Frontal cortex (tissue), 4 donors: ENCODE results near the gene LEUTX. TPM values are rescaled to one million over a fixed set of nuclear protein-coding genes. Genes with fewer than 3 reads are reported as not detected.

Experiments
- DNase-seq, 2 donors: peaks; one replicate each; pipeline ENCODE4 v3.0.0; 2012; ENCODE audit warnings: low spot score in 2 of 2
- FAIRE-seq: peaks from 2 replicates; lab custom pipeline; 2012; peaks lifted over from hg19 to GRCh38; lab: Jason Lieb, UNC
- small RNA-seq: library from RNA; depleted of rRNA; stranded (forward); fragments of <200 nt; gene quantifications from one replicate; pipeline ENCODE3, GENCODE V24; 2014
- total RNA-seq: library from RNA; depleted of rRNA; stranded (reverse); fragments of >200 nt; gene quantifications from one replicate; pipeline ENCODE4 v1.2.3, GENCODE V29; 2014
- donor health status: control.
- donor health status: control.
- donor health status: control.

LEUTX gene
- total RNA-seq, 1 donor from 2014 or later = not detected

- FAIRE-seq (no peak), DNase-seq (no peak)
Measured at GRCh38 chr19:39834287-39834841, 55.7 kb downstream of the LEUTX start.

Small RNAs within 50 kb of the gene (small RNA-seq; reads per million reads assigned to genes)
- not detected for gene MIR6719

Other genes with a start within 250 kb of the LEUTX start
- 24.1 TPM for gene EID2B, start 246.0 kb upstream of the LEUTX start, total RNA-seq
- 22.4 TPM for gene EID2, start 238.7 kb upstream of the LEUTX start, total RNA-seq
- 0.82 TPM for gene LGALS13, start 176.3 kb upstream of the LEUTX start, total RNA-seq
- not detected for gene LGALS16, start 122.9 kb upstream of the LEUTX start, total RNA-seq
- not detected for gene LGALS14, start 74.4 kb upstream of the LEUTX start, total RNA-seq
- gene CLC, start 40.8 kb upstream of the LEUTX start, total RNA-seq = not detected
- 15.5 TPM for gene DYRK1B, start 55.3 kb downstream of the LEUTX start, total RNA-seq
- 295 TPM for gene FBL, start 67.5 kb downstream of the LEUTX start, total RNA-seq
- 0.82 TPM for gene FCGBP, start 155.8 kb downstream of the LEUTX start, total RNA-seq
- 99.9 TPM for gene PSMC4, start 192.3 kb downstream of the LEUTX start, total RNA-seq
- gene ZNF546, start 218.2 kb downstream of the LEUTX start, total RNA-seq = 15.9 TPM